ENCODE measurements around the gene UNC45A.
"Not testable (repeated sequence)": the region's sequence is repeated elsewhere in the genome, so short reads cannot be mapped to it uniquely, and the experiment has no call there.

UNC45A gene

DNA sequence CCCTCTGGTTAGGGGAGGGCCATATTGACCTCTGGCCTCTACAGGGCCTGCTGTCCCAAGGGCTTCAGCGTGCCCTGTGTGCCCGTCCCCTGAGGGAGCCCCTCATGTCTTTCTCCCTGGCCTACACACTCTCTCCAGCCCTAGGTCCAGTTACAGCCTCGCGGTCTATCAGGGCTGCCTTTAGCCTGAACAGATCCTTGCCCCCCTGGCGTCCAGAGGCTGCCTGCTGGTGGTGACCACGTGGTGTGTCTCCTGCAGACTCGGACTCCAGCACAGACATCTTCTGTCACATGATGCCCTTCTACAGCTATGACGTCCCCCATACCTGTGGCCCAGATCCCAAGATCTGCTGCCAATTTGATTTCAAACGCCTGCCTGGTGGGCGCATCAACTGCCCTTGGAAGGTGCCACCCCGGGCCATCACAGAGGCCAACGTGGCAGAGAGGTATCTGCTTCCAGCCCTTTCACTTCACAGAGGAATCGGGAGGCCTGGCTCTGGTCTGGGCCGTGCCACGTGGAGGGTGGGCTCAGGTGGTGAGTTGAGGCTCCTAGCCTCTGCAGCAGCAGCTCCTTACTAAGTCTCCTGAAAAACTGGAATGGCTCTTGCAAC, 27.9 kb upstream of the UNC45A start:
- Histone ChIP-seq H3K27ac (ENCODE audit: low read depth, low read length, poor library complexity, severe bottlenecking) (no peak overlapping the region), H3F3A (ENCODE audit: insufficient read depth, low read length) (peaks cover 4% of the 10 kb centered on the region; the same call in 1 of the 2 replicates), H3K27me3 (ENCODE audit: insufficient read depth, low read length) (no peaks in the 10 kb centered on the region), H3K9ac (ENCODE audit: low read length) (no peak overlapping the region), H3K9me3 (ENCODE audit: low read length) (no peaks in the 10 kb centered on the region), H3K4me3 (ENCODE audit: low read depth, low read length, poor library complexity, severe bottlenecking) (no peak overlapping the region), H3K36me3 (ENCODE audit: insufficient read depth, low read length) (peaks cover 50% of the 10 kb centered on the region), H3K4me2 (ENCODE audit: low read length) (no peak overlapping the region), H3K4me1 (ENCODE audit: insufficient read depth, low read length, severe bottlenecking) (peaks cover 10% of the 10 kb centered on the region), H3K9me2 (ENCODE audit: low read depth, low read length) (no peaks in the 10 kb centered on the region), H2AFZ (ENCODE audit: low read length) (no peak overlapping the region), H4K20me1 (ENCODE audit: insufficient read depth, low read length) (no peaks in the 10 kb centered on the region), H3K79me2 (ENCODE audit: insufficient read depth, low read length) (no peaks in the 10 kb centered on the region)
- TF ChIP-seq EZH2 (IDR thresholded peaks at IDR 0.05; ENCODE audit: borderline replicate concordance, low read length), result no peak
- TF ChIP-seq, protein P1, sequence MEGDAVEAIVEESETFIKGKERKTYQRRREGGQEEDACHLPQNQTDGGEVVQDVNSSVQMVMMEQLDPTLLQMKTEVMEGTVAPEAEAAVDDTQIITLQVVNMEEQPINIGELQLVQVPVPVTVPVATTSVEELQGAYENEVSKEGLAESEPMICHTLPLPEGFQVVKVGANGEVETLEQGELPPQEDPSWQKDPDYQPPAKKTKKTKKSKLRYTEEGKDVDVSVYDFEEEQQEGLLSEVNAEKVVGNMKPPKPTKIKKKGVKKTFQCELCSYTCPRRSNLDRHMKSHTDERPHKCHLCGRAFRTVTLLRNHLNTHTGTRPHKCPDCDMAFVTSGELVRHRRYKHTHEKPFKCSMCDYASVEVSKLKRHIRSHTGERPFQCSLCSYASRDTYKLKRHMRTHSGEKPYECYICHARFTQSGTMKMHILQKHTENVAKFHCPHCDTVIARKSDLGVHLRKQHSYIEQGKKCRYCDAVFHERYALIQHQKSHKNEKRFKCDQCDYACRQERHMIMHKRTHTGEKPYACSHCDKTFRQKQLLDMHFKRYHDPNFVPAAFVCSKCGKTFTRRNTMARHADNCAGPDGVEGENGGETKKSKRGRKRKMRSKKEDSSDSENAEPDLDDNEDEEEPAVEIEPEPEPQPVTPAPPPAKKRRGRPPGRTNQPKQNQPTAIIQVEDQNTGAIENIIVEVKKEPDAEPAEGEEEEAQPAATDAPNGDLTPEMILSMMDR (IDR thresholded peaks at IDR 0.05; ENCODE audit: low read length), result no peak

DNA sequence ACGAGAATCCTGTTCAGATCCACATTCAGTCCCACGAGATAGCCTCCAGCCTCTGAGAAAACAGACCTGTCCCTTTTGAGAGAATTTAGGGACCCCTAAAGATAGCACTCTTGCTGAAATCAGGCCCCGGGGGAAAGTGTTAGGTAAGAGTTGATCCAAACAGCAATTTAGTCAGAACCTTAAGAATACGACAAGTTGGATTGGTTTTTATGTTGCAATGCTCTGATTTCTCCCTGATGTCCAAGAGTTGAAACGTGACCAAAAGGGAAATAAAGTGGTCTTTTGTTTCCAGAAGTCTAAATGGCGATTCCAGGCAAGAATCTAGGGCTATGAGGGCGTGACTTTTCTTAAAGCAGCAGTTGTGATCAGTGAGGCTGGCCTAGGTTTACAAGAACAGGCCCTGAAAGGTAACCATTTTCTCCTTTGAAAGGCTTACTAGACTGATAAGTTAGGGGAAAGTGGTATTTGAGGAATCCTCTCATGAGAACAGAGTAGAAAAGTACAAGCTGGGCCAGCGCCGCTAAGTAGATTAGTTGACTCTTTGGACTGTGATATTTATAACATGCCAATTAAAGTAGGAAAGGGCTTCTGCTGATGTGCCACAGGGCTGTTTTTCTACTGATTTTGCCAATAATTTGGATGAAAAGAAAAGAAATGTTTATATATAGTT, 27.1 kb upstream of the UNC45A start:
- Histone ChIP-seq H3K4me3 (ENCODE audit: low read depth, low read length, poor library complexity, severe bottlenecking) (no peak overlapping the region), H3K4me2 (ENCODE audit: low read length) (no peak overlapping the region), H3K36me3 (ENCODE audit: insufficient read depth, low read length) (peaks cover 59% of the 10 kb centered on the region), H2AFZ (ENCODE audit: low read length) (no peak overlapping the region), H3K9me2 (ENCODE audit: low read depth, low read length) (no peaks in the 10 kb centered on the region), H3K79me2 (ENCODE audit: insufficient read depth, low read length) (no peaks in the 10 kb centered on the region), H3K4me1 (ENCODE audit: insufficient read depth, low read length, severe bottlenecking) (peaks cover 10% of the 10 kb centered on the region), H3K9me3 (ENCODE audit: low read length) (no peaks in the 10 kb centered on the region), H3K27ac (ENCODE audit: low read depth, low read length, poor library complexity, severe bottlenecking) (no peak overlapping the region), H3K9ac (ENCODE audit: low read length) (no peak overlapping the region), H4K20me1 (ENCODE audit: insufficient read depth, low read length) (no peaks in the 10 kb centered on the region), H3F3A (ENCODE audit: insufficient read depth, low read length) (peaks cover 4% of the 10 kb centered on the region; the same call in 1 of the 2 replicates), H3K27me3 (ENCODE audit: insufficient read depth, low read length) (no peaks in the 10 kb centered on the region)
- TF ChIP-seq EZH2 (IDR thresholded peaks at IDR 0.05; ENCODE audit: borderline replicate concordance, low read length), result no peak
- TF ChIP-seq, protein P1 (IDR thresholded peaks at IDR 0.05; ENCODE audit: low read length), result no peak

GRCh38 chr15:90909449-90909848, 25.6 kb upstream of the UNC45A start:
- not testable (repeated sequence) for H3K4me2 ChIP-seq (ENCODE audit: low read length); H3K79me2 ChIP-seq (ENCODE audit: insufficient read depth, low read length); H3K9me2 ChIP-seq (ENCODE audit: low read depth, low read length); H3K9ac ChIP-seq (ENCODE audit: low read length); H3K4me1 ChIP-seq (ENCODE audit: insufficient read depth, low read length, severe bottlenecking); H3K27me3 ChIP-seq (ENCODE audit: insufficient read depth, low read length); H4K20me1 ChIP-seq (ENCODE audit: insufficient read depth, low read length); H2AFZ ChIP-seq (ENCODE audit: low read length); H3K4me3 ChIP-seq (ENCODE audit: low read depth, low read length, poor library complexity, severe bottlenecking); H3K27ac ChIP-seq (ENCODE audit: low read depth, low read length, poor library complexity, severe bottlenecking); H3K9me3 ChIP-seq (ENCODE audit: low read length); H3F3A ChIP-seq (ENCODE audit: insufficient read depth, low read length)
- H3K36me3 ChIP-seq (ENCODE audit: insufficient read depth, low read length), result peaks cover 72% of the 10 kb centered on the region

DNA sequence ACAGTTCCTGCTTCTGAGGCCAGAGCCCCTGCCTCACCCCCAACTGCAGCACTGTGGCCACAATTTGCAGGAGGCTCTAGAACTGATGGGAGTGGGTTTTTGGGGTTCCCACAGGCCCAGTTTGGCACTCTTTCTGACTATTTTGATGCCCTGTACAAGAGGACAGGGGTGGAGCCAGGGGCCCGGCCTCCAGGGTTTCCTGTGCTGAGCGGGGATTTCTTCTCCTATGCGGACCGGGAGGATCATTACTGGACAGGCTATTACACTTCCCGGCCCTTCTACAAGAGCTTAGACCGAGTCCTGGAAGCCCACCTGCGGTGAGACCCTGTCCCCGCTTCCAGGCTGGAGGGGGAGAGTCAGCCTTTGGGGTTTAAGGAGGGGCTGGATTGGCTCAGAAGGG, 25.1 kb upstream of the UNC45A start:
- Histone ChIP-seq H3F3A (ENCODE audit: insufficient read depth, low read length) (peaks cover 4% of the 10 kb centered on the region; the same call in 1 of the 2 replicates), H3K27ac (ENCODE audit: low read depth, low read length, poor library complexity, severe bottlenecking) (no peak overlapping the region), H3K36me3 (ENCODE audit: insufficient read depth, low read length) (peaks cover 70% of the 10 kb centered on the region), H2AFZ (ENCODE audit: low read length) (no peak overlapping the region), H3K79me2 (ENCODE audit: insufficient read depth, low read length) (no peaks in the 10 kb centered on the region), H3K4me1 (ENCODE audit: insufficient read depth, low read length, severe bottlenecking) (peaks cover 2% of the 10 kb centered on the region), H3K9me2 (ENCODE audit: low read depth, low read length) (no peaks in the 10 kb centered on the region), H3K27me3 (ENCODE audit: insufficient read depth, low read length) (no peaks in the 10 kb centered on the region), H3K9me3 (ENCODE audit: low read length) (no peaks in the 10 kb centered on the region), H3K4me2 (ENCODE audit: low read length) (no peak overlapping the region), H3K9ac (ENCODE audit: low read length) (no peak overlapping the region), H3K4me3 (ENCODE audit: low read depth, low read length, poor library complexity, severe bottlenecking) (no peak overlapping the region), H4K20me1 (ENCODE audit: insufficient read depth, low read length) (no peaks in the 10 kb centered on the region)
- TF ChIP-seq, protein P1 (IDR thresholded peaks at IDR 0.05; ENCODE audit: low read length), result no peak
- TF ChIP-seq EZH2 (IDR thresholded peaks at IDR 0.05; ENCODE audit: borderline replicate concordance, low read length), result no peak

Measured in OCI-LY1 (cell line).